Osteoblast (primary cell): ENCODE results near the gene ZBTB7B. TPM values are rescaled to one million over a fixed set of nuclear protein-coding genes. Genes with fewer than 3 reads are reported as not detected.

Experiments
- DNase-seq: peaks from one replicate; pipeline ENCODE4 v3.0.0; 2011; ENCODE audit warnings: low spot score, mixed read lengths; ENCODE audit not compliant: insufficient read length; ENCODE audit errors: missing footprints
- H2AFZ ChIP-seq: 2 replicates; pipeline ENCODE4 v1.6.0; 2011; ENCODE audit warnings: mild to moderate bottlenecking, low read length
- H3K27ac ChIP-seq: 2 replicates; pipeline ENCODE4 v1.5.1; 2011; ENCODE audit warnings: mild to moderate bottlenecking, low read depth, low read length, moderate library complexity
- H3K27me3 ChIP-seq: 2 replicates; pipeline ENCODE4 v1.6.0; 2012; ENCODE audit warnings: mild to moderate bottlenecking, control low read depth, inconsistent platforms, low read length, moderate library complexity; ENCODE audit not compliant: insufficient read depth
- H3K36me3 ChIP-seq: 2 replicates; pipeline ENCODE4 v1.5.1; 2011; ENCODE audit warnings: mild to moderate bottlenecking, low read length, control low read depth, moderate library complexity; ENCODE audit not compliant: insufficient read depth
- H3K4me1 ChIP-seq: 2 replicates; pipeline ENCODE4 v1.5.1; 2011; ENCODE audit warnings: mild to moderate bottlenecking, low read length, control low read depth, moderate library complexity; ENCODE audit not compliant: insufficient read depth
- H3K4me2 ChIP-seq: 2 replicates; pipeline ENCODE4 v1.6.0; 2011; ENCODE audit warnings: mild to moderate bottlenecking, low read length; ENCODE audit not compliant: insufficient read depth
- H3K4me3 ChIP-seq: fragments of 200-600 bp; sonication (generic); 3 replicates; pipeline ENCODE4 v1.5.1; 2012; ENCODE audit warnings: mild to moderate bottlenecking, low read length, inconsistent platforms; ENCODE audit not compliant: insufficient read depth
- H3K79me2 ChIP-seq: 2 replicates; pipeline ENCODE4 v1.6.0; 2012; ENCODE audit warnings: mild to moderate bottlenecking, low read length, control low read depth, inconsistent platforms; ENCODE audit not compliant: insufficient read depth
- H3K9me3 ChIP-seq: 2 replicates; pipeline ENCODE4 v1.5.1; 2011; ENCODE audit warnings: low read depth, low read length, control low read depth
- H4K20me1 ChIP-seq: 2 replicates; pipeline ENCODE4 v1.6.0; 2012; ENCODE audit warnings: mild to moderate bottlenecking, low read length, control low read depth; ENCODE audit not compliant: insufficient read depth
- total RNA-seq: library from RNA; depleted of rRNA; stranded (reverse); fragments of >200 nt; gene quantifications from 2 replicates; pipeline ENCODE4 v1.2.3, GENCODE V29; 2012
- TF ChIP-seq, protein P1 (sequence below): IDR thresholded peaks from 2 replicates; pipeline ENCODE4 v1.5.1; 2011; ENCODE audit warnings: mild to moderate bottlenecking, low read depth, low read length, moderate library complexity; ENCODE audit errors: extremely low read depth

Gene ZBTB7B
- total RNA-seq, 1 donor, result 23.5 TPM

DNA sequence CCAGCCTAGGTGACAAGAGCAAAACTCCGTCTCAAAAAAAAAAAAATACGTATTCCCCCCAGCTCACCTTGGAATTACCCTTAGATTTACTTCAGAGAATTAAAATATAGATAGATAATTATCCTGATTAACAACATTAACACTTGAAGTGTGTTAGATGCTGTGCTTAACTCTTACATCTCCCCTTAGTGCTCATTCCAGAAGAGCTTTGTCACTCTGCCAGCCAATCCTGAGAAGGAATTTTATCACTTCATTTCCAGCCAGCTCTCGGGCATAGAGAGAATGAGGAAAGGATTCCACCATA is 30.4 kb upstream of the ZBTB7B start:
- Histone ChIP-seq H3K36me3 (peaks cover 13% of the 10 kb centered on the region), H3K4me2 (peak overlapping the region; percentile 99), H3K9me3 (no peaks in the 10 kb centered on the region), H3K27ac (peak overlapping the region; percentile 97), H2AFZ (no peak overlapping the region), H3K27me3 (no peaks in the 10 kb centered on the region), H3K4me1 (peaks cover 67% of the 10 kb centered on the region), H3K79me2 (peaks cover 54% of the 10 kb centered on the region), H4K20me1 (peaks cover 24% of the 10 kb centered on the region), H3K4me3 (peak overlapping the region; percentile 79)
- TF ChIP-seq, protein P1, sequence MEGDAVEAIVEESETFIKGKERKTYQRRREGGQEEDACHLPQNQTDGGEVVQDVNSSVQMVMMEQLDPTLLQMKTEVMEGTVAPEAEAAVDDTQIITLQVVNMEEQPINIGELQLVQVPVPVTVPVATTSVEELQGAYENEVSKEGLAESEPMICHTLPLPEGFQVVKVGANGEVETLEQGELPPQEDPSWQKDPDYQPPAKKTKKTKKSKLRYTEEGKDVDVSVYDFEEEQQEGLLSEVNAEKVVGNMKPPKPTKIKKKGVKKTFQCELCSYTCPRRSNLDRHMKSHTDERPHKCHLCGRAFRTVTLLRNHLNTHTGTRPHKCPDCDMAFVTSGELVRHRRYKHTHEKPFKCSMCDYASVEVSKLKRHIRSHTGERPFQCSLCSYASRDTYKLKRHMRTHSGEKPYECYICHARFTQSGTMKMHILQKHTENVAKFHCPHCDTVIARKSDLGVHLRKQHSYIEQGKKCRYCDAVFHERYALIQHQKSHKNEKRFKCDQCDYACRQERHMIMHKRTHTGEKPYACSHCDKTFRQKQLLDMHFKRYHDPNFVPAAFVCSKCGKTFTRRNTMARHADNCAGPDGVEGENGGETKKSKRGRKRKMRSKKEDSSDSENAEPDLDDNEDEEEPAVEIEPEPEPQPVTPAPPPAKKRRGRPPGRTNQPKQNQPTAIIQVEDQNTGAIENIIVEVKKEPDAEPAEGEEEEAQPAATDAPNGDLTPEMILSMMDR, result no peak
- no peak for DNase-seq

- Histone ChIP-seq H3K27ac (peak overlapping the region; percentile 97), H3K4me1 (peaks cover 64% of the 10 kb centered on the region), H2AFZ (no peak overlapping the region), H3K36me3 (peaks cover 7% of the 10 kb centered on the region), H3K27me3 (no peaks in the 10 kb centered on the region), H3K79me2 (peaks cover 54% of the 10 kb centered on the region), H3K9me3 (no peaks in the 10 kb centered on the region), H3K4me3 (peak overlapping the region; percentile 79), H4K20me1 (peaks cover 18% of the 10 kb centered on the region), H3K4me2 (peak overlapping the region; percentile 99)
- peak; percentile 84 for DNase-seq
- TF ChIP-seq, protein P1, result no peak
Measured at GRCh38 chr1:154972517-154973343, 29.9 kb upstream of the ZBTB7B start.

GRCh38 chr1:154973344-154974101 is 29.1 kb upstream of the ZBTB7B start:
- TF ChIP-seq, protein P1, result no peak
- DNase-seq, result peak; percentile 91
- Histone ChIP-seq H4K20me1 (peaks cover 11% of the 10 kb centered on the region), H3K4me3 (peak overlapping the region; percentile 79), H3K27ac (peak overlapping the region; percentile 97), H3K27me3 (no peaks in the 10 kb centered on the region), H3K4me2 (peak overlapping the region; percentile 99), H3K36me3 (peaks cover 8% of the 10 kb centered on the region), H2AFZ (no peak overlapping the region), H3K79me2 (peaks cover 54% of the 10 kb centered on the region), H3K4me1 (peaks cover 56% of the 10 kb centered on the region), H3K9me3 (no peaks in the 10 kb centered on the region)
